ENCODE data around the gene CD1B.
"Not testable (repeated sequence)": the region's sequence is repeated elsewhere in the genome, so short reads cannot be mapped to it uniquely, and the experiment has no call there.

The CD1B gene

GRCh38 chr1:158331481-158332150 is at the start of gene CD1B:
TSS of gene CD1B (minus strand) at chr1:158331531. CDS start at chr1:158331423, 108 bp downstream.
- Histone ChIP-seq H3K9me3 (ENCODE audit: insufficient read depth, low read depth, low read length) (no peaks in the 10 kb centered on the region), H4K20me1 (ENCODE audit: insufficient read depth, low read length, poor library complexity, severe bottlenecking) (no peaks in the 10 kb centered on the region), H3K79me2 (ENCODE audit: insufficient read depth, low read length) (no peaks in the 10 kb centered on the region), H3F3A (ENCODE audit: low read depth) (peaks cover 3% of the 10 kb centered on the region; the same call in 1 of the 2 replicates), H2AFZ (ENCODE audit: low read length) (peak within 1 kb of the TSS; percentile 25), H3K4me2 (ENCODE audit: low read depth, low read length, poor library complexity, severe bottlenecking) (no peak within 1 kb of the TSS), H3K4me3 (ENCODE audit: low read length, poor library complexity, severe bottlenecking) (no peak within 1 kb of the TSS), H3K9me2 (replicated peaks; ENCODE audit: low read depth, low read length) (no peaks in the 10 kb centered on the region), H3K4me1 (ENCODE audit: insufficient read depth, low read length, poor library complexity, severe bottlenecking) (peaks cover 24% of the 10 kb centered on the region), H3K9ac (ENCODE audit: low read depth, low read length, poor library complexity, severe bottlenecking) (no peak within 1 kb of the TSS), H3K27me3 (ENCODE audit: insufficient read depth, low read length, poor library complexity, severe bottlenecking) (no peaks in the 10 kb centered on the region), H3K36me3 (ENCODE audit: insufficient read depth, low read length) (no peaks in the 10 kb centered on the region)
- no peak for TF ChIP-seq CTCF (conservative IDR thresholded peaks at IDR 0.05; ENCODE audit: low read length)
- no peak for TF ChIP-seq EZH2phosphoT487 (IDR thresholded peaks at IDR 0.05; ENCODE audit: borderline replicate concordance)

DNA sequence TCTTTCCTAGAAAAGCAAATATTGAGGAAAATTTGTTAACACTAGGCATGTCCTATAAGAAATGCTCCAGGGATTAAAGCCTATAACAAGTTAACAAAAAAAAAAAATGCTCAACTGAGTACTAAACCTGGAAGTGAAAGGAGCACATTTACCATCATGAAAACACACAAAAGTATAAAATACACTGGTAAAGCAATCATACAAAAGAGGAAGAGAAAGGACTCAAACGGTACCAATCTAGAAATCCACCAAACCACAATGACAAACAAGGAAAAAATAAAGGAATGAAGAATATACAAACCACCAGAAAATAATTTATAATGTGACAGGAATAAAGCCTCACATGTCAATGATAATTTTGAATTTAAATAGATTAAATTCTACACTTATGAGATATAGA is 43.5 kb upstream of the CD1B start:
- no peaks in the 10 kb centered on the region for H3K4me1 ChIP-seq (ENCODE audit: insufficient read depth, low read length, poor library complexity, severe bottlenecking)
- H3K9me2 ChIP-seq (replicated peaks; ENCODE audit: low read depth, low read length): no peaks in the 10 kb centered on the region

DNA sequence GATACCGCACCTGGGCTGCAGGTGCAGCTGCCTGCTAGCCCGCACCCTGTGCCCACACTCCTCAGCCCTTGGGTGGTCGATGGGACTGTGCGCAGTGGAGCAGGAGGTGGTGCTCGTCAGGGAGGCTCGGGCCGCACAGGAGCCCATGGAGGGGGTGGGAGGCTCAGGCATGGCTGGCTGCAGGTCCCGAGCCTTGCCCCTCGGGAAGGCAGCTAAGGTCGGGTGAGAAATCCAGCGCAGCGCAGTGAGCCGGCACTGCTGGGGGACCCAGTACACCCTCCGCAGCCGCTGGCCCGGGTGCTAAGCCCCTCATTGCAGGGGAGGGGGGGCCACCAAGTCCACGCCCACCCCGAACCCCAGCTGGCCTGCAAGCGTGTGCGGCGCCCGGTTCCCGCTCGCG is 42.8 kb upstream of the CD1B start:
- not testable (repeated sequence) for H3K79me2 ChIP-seq (ENCODE audit: insufficient read depth, low read length); H2AFZ ChIP-seq (ENCODE audit: low read length); H4K20me1 ChIP-seq (ENCODE audit: insufficient read depth, low read length, poor library complexity, severe bottlenecking); H3K9ac ChIP-seq (ENCODE audit: low read depth, low read length, poor library complexity, severe bottlenecking); H3K4me1 ChIP-seq (ENCODE audit: insufficient read depth, low read length, poor library complexity, severe bottlenecking); H3K9me2 ChIP-seq (replicated peaks; ENCODE audit: low read depth, low read length); H3K4me3 ChIP-seq (ENCODE audit: low read length, poor library complexity, severe bottlenecking); H3F3A ChIP-seq (ENCODE audit: low read depth); H3K36me3 ChIP-seq (ENCODE audit: insufficient read depth, low read length); H3K4me2 ChIP-seq (ENCODE audit: low read depth, low read length, poor library complexity, severe bottlenecking)
- Histone ChIP-seq H3K9me3 (ENCODE audit: insufficient read depth, low read depth, low read length) (peaks cover 12% of the 10 kb centered on the region; the same call in 1 of the 2 replicates), H3K27me3 (ENCODE audit: insufficient read depth, low read length, poor library complexity, severe bottlenecking) (peaks cover 16% of the 10 kb centered on the region)

More for the DNA sequence above, 43.5 kb upstream of the CD1B start:
- Histone ChIP-seq H3K79me2 (ENCODE audit: insufficient read depth, low read length) (no peaks in the 10 kb centered on the region), H3K4me3 (ENCODE audit: low read length, poor library complexity, severe bottlenecking) (no peak overlapping the region), H4K20me1 (ENCODE audit: insufficient read depth, low read length, poor library complexity, severe bottlenecking) (no peaks in the 10 kb centered on the region), H3K4me2 (ENCODE audit: low read depth, low read length, poor library complexity, severe bottlenecking) (no peak overlapping the region), H3K36me3 (ENCODE audit: insufficient read depth, low read length) (no peaks in the 10 kb centered on the region), H2AFZ (ENCODE audit: low read length) (no peak overlapping the region), H3F3A (ENCODE audit: low read depth) (no peaks in the 10 kb centered on the region), H3K9ac (ENCODE audit: low read depth, low read length, poor library complexity, severe bottlenecking) (no peak overlapping the region), H3K27me3 (ENCODE audit: insufficient read depth, low read length, poor library complexity, severe bottlenecking) (peaks cover 16% of the 10 kb centered on the region), H3K9me3 (ENCODE audit: insufficient read depth, low read depth, low read length) (peaks cover 12% of the 10 kb centered on the region; the same call in 1 of the 2 replicates)
- TF ChIP-seq EZH2phosphoT487 (IDR thresholded peaks at IDR 0.05; ENCODE audit: borderline replicate concordance): no peak

GRCh38 chr1:158371188-158371953 is 40.0 kb upstream of the CD1B start:
- H3K4me2 ChIP-seq (ENCODE audit: low read depth, low read length, poor library complexity, severe bottlenecking): no peak overlapping the region
- H3K4me1 ChIP-seq (ENCODE audit: insufficient read depth, low read length, poor library complexity, severe bottlenecking): no peaks in the 10 kb centered on the region
- peaks cover 12% of the 10 kb centered on the region; the same call in 1 of the 2 replicates for H3K9me3 ChIP-seq (ENCODE audit: insufficient read depth, low read depth, low read length)
- peaks cover 25% of the 10 kb centered on the region for H3K27me3 ChIP-seq (ENCODE audit: insufficient read depth, low read length, poor library complexity, severe bottlenecking)
- no peaks in the 10 kb centered on the region for H3K36me3 ChIP-seq (ENCODE audit: insufficient read depth, low read length)
- no peak overlapping the region for H3K9ac ChIP-seq (ENCODE audit: low read depth, low read length, poor library complexity, severe bottlenecking)
- H3F3A ChIP-seq (ENCODE audit: low read depth): no peaks in the 10 kb centered on the region
- no peaks in the 10 kb centered on the region for H4K20me1 ChIP-seq (ENCODE audit: insufficient read depth, low read length, poor library complexity, severe bottlenecking)
- H3K4me3 ChIP-seq (ENCODE audit: low read length, poor library complexity, severe bottlenecking): no peak overlapping the region
- TF ChIP-seq EZH2phosphoT487 (IDR thresholded peaks at IDR 0.05; ENCODE audit: borderline replicate concordance) (no peak), CTCF (conservative IDR thresholded peaks at IDR 0.05; ENCODE audit: low read length) (no peak)
- no peaks in the 10 kb centered on the region for H3K9me2 ChIP-seq (replicated peaks; ENCODE audit: low read depth, low read length)
- H2AFZ ChIP-seq (ENCODE audit: low read length): no peak overlapping the region
- H3K79me2 ChIP-seq (ENCODE audit: insufficient read depth, low read length): no peaks in the 10 kb centered on the region
